Cardiac muscle cell (in vitro differentiated cells and primary cell): Measurements from ENCODE around the gene BCL11A. TPM values are rescaled to one million over a fixed set of nuclear protein-coding genes. Genes with fewer than 3 reads are reported as not detected.

Source experiments
- DNase-seq, 2 donors: peaks; one replicate each; pipeline versions ENCODE4 v3.0.0 to v3.0.0-alpha.2; 2010 to 2017; ENCODE audit warnings: low read depth in 1 of 2, low spot score in 1 of 2
- H3K27ac ChIP-seq: fragments of 200-600 bp; sonication (generic); 2 replicates; pipeline ENCODE4 v1.5.1; 2016
- H3K27me3 ChIP-seq: fragments of 200-600 bp; sonication (generic); 2 replicates; pipeline ENCODE4 v1.6.0; 2016; ENCODE audit warnings: control low read depth
- H3K36me3 ChIP-seq: fragments of 200-600 bp; sonication (generic); 2 replicates; pipeline ENCODE4 v1.5.1; 2016; ENCODE audit warnings: control low read depth
- H3K4me1 ChIP-seq: fragments of 200-600 bp; sonication (generic); 2 replicates; pipeline ENCODE4 v1.8.1; 2017; ENCODE audit warnings: low read depth, mild to moderate bottlenecking, mixed run types
- H3K4me3 ChIP-seq: fragments of 200-600 bp; sonication (generic); 2 replicates; pipeline ENCODE4 v1.5.1; 2016; ENCODE audit warnings: mild to moderate bottlenecking
- H3K9me3 ChIP-seq: fragments of 200-600 bp; sonication (generic); 2 replicates; pipeline ENCODE4 v1.5.1; 2017; ENCODE audit warnings: low read depth, mild to moderate bottlenecking, control low read depth
- polyA plus RNA-seq: library from polyadenylated mRNA; unstranded; fragments of >200 nt; fragmentation: Nextera tagmentation; extraction: Ambion mirVana; gene quantifications from 2 replicates; pipeline ENCODE4 v1.2.1, GENCODE V29; 2016
- total RNA-seq: library from RNA; depleted of rRNA; stranded (reverse); fragments of >200 nt; gene quantifications from 2 replicates; pipeline ENCODE4 v1.2.3, GENCODE V29; 2016
- TF ChIP-seq, protein P1 (sequence below): IDR thresholded peaks from 2 replicates; pipeline ENCODE4 v1.5.1; 2012; ENCODE audit warnings: low read depth, mild to moderate bottlenecking, low read length

Gene BCL11A
- total and polyA plus RNA-seq, 2 experiments from 2014 or later, result 15.7 to 19.8 TPM

DNA sequence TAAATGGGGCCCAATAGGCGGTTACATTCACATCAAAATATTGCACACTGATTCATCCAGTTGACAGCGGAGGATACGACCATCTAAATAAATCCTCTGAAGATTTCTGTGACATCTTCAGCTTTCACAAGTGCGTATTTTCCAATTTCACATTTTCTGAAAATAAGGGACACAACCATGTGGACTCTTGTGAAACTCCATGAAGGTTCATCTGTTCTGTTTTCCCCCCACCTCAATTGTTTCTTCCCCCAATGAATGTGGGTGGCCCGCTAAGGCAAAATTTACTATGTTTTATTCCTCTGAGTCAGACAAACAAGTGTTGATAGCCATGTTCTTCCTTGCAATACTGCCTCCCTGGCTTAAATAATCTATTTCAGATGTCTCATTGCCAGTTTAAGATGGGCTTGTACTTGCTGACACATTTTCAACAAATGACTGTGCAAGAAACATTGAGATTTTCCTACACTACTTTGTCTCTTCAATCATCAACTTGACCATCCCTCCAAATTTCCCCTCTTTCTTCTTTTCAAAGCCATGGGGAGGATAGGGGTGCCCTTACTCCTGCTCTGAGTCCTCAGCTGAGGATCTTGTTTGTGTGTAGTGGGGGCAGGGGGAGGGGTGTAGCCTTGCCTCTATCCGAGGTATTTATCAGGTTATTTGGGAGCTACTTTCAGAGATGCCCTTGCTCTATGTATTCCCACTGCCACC is 78.2 kb downstream of the BCL11A start:
- H3K27ac ChIP-seq, result no peak overlapping the region
- no peak for DNase-seq
- no peak overlapping the region for H3K4me3 ChIP-seq
- H3K36me3 ChIP-seq, result no peaks in the 10 kb centered on the region
- H3K9me3 ChIP-seq, result no peaks in the 10 kb centered on the region
- TF ChIP-seq, protein P1, sequence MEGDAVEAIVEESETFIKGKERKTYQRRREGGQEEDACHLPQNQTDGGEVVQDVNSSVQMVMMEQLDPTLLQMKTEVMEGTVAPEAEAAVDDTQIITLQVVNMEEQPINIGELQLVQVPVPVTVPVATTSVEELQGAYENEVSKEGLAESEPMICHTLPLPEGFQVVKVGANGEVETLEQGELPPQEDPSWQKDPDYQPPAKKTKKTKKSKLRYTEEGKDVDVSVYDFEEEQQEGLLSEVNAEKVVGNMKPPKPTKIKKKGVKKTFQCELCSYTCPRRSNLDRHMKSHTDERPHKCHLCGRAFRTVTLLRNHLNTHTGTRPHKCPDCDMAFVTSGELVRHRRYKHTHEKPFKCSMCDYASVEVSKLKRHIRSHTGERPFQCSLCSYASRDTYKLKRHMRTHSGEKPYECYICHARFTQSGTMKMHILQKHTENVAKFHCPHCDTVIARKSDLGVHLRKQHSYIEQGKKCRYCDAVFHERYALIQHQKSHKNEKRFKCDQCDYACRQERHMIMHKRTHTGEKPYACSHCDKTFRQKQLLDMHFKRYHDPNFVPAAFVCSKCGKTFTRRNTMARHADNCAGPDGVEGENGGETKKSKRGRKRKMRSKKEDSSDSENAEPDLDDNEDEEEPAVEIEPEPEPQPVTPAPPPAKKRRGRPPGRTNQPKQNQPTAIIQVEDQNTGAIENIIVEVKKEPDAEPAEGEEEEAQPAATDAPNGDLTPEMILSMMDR, result no peak
- H3K4me1 ChIP-seq, result peaks cover 8% of the 10 kb centered on the region
- H3K27me3 ChIP-seq, result no peaks in the 10 kb centered on the region

DNA sequence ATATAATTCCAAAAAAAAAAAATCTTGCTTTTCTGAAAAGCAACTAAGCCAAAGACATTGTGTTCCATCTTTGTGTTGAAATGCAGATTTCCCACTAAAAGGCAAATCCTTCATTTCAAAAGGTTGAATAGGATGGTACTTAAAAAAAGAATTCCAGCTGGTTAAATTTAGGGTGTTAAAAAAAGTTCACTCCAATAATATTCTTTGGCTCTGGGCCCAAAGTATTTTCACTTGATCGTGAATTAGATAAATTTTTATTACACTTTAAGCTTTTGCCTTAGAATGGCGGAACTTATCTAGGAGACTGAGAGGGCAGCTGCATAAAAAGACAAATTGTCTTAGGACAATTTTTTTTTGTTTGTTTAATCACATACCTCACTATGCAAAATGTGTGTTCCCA is 79.2 kb downstream of the BCL11A start:
- Histone ChIP-seq H3K9me3 (no peaks in the 10 kb centered on the region), H3K27me3 (no peaks in the 10 kb centered on the region), H3K36me3 (no peaks in the 10 kb centered on the region), H3K4me3 (no peak overlapping the region), H3K4me1 (peaks cover 11% of the 10 kb centered on the region), H3K27ac (no peak overlapping the region)
- TF ChIP-seq, protein P1, result no peak
- DNase-seq, result no peak

DNA sequence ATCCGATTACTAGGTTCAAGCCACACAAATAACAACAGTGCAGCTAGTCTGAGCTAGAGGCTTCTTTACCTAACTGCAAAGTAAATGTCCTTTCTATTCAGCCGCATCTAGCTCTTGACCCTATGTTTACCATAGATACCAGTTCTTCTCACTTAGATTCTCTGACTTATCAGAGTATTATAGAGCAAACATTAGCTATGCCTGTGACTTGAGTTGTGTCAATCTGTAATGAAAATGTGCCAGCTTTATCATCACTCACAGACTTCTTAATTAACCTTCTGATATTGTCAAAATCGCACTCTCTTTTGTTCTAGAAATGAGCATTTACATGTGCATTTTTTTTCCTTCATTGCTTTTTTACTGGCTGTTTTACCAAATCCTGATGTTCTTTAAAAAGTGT is 79.9 kb downstream of the BCL11A start:
- Histone ChIP-seq H3K27ac (no peak overlapping the region), H3K4me1 (peaks cover 11% of the 10 kb centered on the region), H3K9me3 (no peaks in the 10 kb centered on the region), H3K27me3 (no peaks in the 10 kb centered on the region), H3K36me3 (no peaks in the 10 kb centered on the region), H3K4me3 (no peak overlapping the region)
- DNase-seq, result no peak
- TF ChIP-seq, protein P1, result no peak

DNA sequence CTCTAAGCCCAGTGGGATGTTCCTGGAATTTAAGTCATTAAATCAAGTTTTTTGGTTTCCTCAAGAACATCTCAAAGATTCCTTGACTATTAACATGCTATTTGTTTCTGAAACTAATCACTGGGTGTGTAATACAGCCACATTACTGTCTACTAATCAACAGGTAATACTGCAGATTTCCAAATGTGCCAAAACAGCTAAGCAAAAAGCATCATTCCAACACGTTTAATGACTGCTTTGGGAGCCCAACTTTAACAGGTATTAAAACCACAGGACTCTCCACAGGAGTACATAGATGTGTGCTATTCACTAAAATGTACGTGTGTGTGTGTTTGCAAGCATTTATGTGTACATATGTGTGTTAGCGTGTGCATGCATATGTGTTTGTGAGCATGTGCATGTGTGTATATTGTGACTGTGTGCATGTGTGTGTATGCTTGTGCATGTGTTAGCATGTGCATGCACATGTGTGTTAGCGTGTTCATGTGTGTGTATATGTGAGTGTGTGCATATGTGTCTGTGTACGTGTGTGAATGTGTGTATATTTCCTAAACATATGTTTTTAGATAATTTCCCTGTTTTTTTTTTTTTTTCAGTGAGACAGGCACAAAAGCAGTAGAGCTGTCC is 80.7 kb downstream of the BCL11A start:
- no peak overlapping the region for H3K4me3 ChIP-seq
- no peaks in the 10 kb centered on the region for H3K27me3 ChIP-seq
- H3K36me3 ChIP-seq, result no peaks in the 10 kb centered on the region
- no peaks in the 10 kb centered on the region for H3K9me3 ChIP-seq
- DNase-seq, result no peak
- peaks cover 11% of the 10 kb centered on the region for H3K4me1 ChIP-seq
- TF ChIP-seq, protein P1, result no peak
- H3K27ac ChIP-seq, result no peak overlapping the region

DNA sequence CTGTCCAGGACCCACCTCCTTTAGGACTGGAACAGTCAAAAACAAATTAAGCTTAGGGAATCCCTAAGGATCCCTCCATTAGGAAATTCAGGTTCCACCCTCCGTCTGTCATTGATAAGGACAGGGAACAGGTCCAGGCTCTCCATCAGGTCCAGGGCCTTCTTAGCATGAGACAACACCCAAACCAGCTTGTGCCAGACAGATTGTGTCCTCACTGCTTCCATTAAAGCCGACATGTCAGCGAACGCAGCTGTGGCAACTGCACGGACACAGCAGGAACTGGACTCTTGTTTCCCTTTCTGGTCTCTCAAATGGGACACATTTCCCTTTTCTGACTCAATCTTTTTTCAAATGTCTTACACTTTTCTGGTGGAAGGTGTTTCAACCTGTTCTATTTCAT is 81.4 kb downstream of the BCL11A start:
- Histone ChIP-seq H3K27ac (no peak overlapping the region), H3K4me3 (no peak overlapping the region), H3K36me3 (no peaks in the 10 kb centered on the region), H3K4me1 (peaks cover 11% of the 10 kb centered on the region), H3K27me3 (no peaks in the 10 kb centered on the region), H3K9me3 (no peaks in the 10 kb centered on the region)
- TF ChIP-seq, protein P1, result no peak
- DNase-seq, result no peak
